SU-DHL-6 (cell line): Measurements from ENCODE around the gene RASSF10.

Source experiments
- CTCF ChIP-seq: fragments of 200-600 bp; sonication (generic); IDR thresholded peaks from one replicate; pipeline ENCODE4 v1.5.1; 2017; ENCODE audit warnings: antibody characterized with exemption, mild to moderate bottlenecking, low read length, moderate library complexity; ENCODE audit not compliant: insufficient read depth, poor library complexity, severe bottlenecking
- EZH2phosphoT487 ChIP-seq: fragments of 200-600 bp; sonication (generic), shearing (Covaris generic); conservative IDR thresholded peaks from 2 replicates; pipeline ENCODE4 v1.6.1; 2018; ENCODE audit warnings: mild to moderate bottlenecking, antibody characterized with exemption, low read length, moderate library complexity, mixed read lengths

GRCh38 chr11:12966002-12966401, 43.1 kb upstream of the RASSF10 start:
- no peak for TF ChIP-seq CTCF
- no peak for TF ChIP-seq EZH2phosphoT487
